GM18505 (cell line): Measurements from ENCODE around the gene OLFML2A.

ENCODE experiments used
- ATAC-seq: cut with Tn5 transposase; IDR thresholded peaks from one replicate; pipeline ENCODE4 v1.9.1; 2021; ENCODE audit not compliant: unreplicated experiment
- POLR2A ChIP-seq: IDR thresholded peaks from 4 replicates; pipeline ENCODE4 v1.6.1; 2011; ENCODE audit warnings: borderline replicate concordance; ENCODE audit not compliant: insufficient read depth, insufficient read length; ENCODE audit errors: extremely low read depth

OLFML2A gene

GRCh38 chr9:124778575-124779367 lies 1.8 kb downstream of the OLFML2A start:
- ATAC-seq, result no peak
- no peak for TF ChIP-seq POLR2A

DNA sequence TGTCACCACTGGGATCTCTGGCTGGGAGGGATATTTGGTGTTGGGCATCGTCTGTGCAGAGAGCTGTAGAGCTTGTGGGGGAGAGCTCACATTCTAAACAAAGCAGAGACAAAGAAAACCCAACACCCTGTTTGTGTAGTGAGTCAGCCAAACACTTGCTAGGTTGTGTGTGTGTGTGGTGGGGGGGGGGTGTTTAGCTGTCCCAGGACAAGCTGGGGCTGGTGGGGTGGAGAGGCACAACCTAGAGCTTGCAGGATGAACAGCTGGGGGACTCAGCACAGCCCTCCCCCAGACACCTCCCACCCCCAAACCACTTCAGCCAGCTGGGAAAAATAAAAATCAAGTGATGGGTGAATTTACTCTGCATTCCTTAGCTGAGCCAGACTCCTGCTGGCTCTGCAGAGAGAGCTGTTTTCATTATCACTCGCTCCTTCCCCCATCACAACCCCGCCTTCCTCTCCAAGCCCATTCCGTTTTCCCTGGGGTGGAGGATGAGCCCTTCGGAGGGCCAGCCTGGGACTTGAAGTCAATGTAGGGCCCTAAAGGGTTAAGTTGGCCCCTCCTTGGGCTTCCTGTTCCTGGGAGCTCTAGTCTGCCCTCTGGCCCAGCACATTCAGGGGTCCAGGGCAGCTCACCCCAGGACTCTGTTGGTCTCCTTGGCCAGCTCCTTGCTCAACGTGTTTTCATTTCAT lies 2.6 kb downstream of the OLFML2A start:
- no peak for ATAC-seq
- TF ChIP-seq POLR2A, result no peak

GRCh38 chr9:124780060-124780756 lies 3.3 kb downstream of the OLFML2A start:
- ATAC-seq, result no peak
- no peak for TF ChIP-seq POLR2A

DNA sequence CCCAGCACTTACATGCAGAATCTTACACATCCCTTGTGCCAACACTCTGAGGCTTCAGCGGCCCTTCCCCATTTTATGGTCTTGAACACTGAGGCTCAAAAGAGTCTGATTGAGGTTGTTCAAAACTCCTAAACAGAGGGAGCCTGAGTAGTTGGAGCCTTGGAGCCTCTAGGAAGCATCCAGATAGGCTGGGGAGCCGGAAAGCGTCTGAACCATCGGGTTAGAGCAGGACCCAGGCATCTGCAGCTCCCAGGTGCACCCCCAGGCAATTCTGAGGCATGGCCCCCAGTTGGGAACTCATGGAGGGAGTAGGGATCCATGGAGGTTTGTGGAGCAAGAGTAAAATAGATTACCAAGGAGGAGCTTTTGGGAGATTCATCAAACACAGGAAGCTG lies 3.8 kb downstream of the OLFML2A start:
- no peak for TF ChIP-seq POLR2A
- no peak for ATAC-seq

GRCh38 chr9:124781967-124782660 lies 5.2 kb downstream of the OLFML2A start:
- no peak for TF ChIP-seq POLR2A
- no peak for ATAC-seq

GRCh38 chr9:124782661-124783574 lies 6.0 kb downstream of the OLFML2A start:
- no peak for TF ChIP-seq POLR2A
- ATAC-seq, result no peak

- TF ChIP-seq POLR2A, result no peak
Observed at GRCh38 chr9:124783830-124784229, 6.9 kb downstream of the OLFML2A start.

GRCh38 chr9:124784509-124784908 lies 7.6 kb downstream of the OLFML2A start:
- no peak for TF ChIP-seq POLR2A
- no peak for ATAC-seq

More at GRCh38 chr9:124783830-124784229, 6.9 kb downstream of the OLFML2A start:
- no peak for ATAC-seq

- no peak for TF ChIP-seq POLR2A
- ATAC-seq, result no peak
Observed at GRCh38 chr9:124786881-124787573, 10.1 kb downstream of the OLFML2A start.

- no peak for TF ChIP-seq POLR2A
- no peak for ATAC-seq
Observed at GRCh38 chr9:124788542-124789217, 11.7 kb downstream of the OLFML2A start.

GRCh38 chr9:124789531-124789930 lies 12.6 kb downstream of the OLFML2A start:
- ATAC-seq, result no peak
- TF ChIP-seq POLR2A, result no peak
